ES-I3 (cell line): ENCODE measurements around the gene EPB41L3.
"Not testable (repeated sequence)": the region's sequence is repeated elsewhere in the genome, so short reads cannot be mapped to it uniquely, and the experiment has no call there.

Source experiments
- H3K36me3 ChIP-seq: 2 replicates; pipeline ENCODE4 v1.6.1; 2013; ENCODE audit warnings: mild to moderate bottlenecking, low read length, control low read depth, moderate library complexity; ENCODE audit not compliant: insufficient read depth
- H3K4me1 ChIP-seq: 2 replicates; pipeline ENCODE4 v1.6.1; 2013; ENCODE audit warnings: mild to moderate bottlenecking, control low read depth, low read length; ENCODE audit not compliant: insufficient read depth
- H3K9ac ChIP-seq: 2 replicates; pipeline ENCODE4 v1.6.1; 2013; ENCODE audit warnings: low read depth, mild to moderate bottlenecking, low read length, moderate library complexity
- H3K9me3 ChIP-seq: 2 replicates; pipeline ENCODE4 v1.6.1; 2013; ENCODE audit warnings: mild to moderate bottlenecking, low read length, moderate library complexity; ENCODE audit not compliant: control insufficient read depth, insufficient read depth

The EPB41L3 gene

DNA sequence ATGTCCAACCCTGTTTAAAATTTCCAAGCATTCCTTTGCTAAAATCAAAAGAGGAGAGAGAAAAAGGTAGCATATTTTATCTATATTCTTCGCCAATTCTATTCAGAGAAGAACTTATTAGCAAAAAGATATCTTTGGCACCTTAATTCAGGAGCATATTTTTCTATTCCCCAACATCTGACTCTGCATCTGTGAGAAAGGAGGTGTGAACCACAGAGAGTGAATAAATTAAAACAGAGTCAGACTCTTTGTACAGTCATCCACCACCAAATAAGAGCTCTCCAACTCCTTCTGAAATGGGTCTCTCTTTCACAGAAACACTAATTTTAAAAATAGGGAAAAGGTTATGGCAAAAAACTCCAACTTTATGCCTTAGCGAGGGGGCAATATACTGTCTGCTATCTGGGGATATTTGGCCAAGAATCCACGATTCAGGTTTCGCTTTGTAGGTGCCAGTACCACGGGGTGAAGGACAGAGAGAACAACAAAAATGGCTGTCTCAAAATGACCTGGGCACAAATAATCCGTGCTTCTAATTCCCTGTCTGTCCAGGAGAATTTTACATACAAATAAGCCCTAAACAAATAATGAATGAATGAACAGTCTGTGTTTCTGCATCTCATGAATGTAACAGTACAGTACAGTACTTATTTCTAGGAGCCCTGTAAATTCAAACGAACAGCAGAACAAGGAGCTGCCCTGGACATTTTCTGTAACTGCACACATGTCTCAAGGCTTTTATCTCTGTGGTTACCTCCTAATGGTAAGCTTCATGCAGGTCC, 43.4 kb downstream of the EPB41L3 start:
- no peak overlapping the region for H3K9ac ChIP-seq
- no peaks in the 10 kb centered on the region for H3K9me3 ChIP-seq
- no peaks in the 10 kb centered on the region for H3K4me1 ChIP-seq
- H3K36me3 ChIP-seq: no peaks in the 10 kb centered on the region

DNA sequence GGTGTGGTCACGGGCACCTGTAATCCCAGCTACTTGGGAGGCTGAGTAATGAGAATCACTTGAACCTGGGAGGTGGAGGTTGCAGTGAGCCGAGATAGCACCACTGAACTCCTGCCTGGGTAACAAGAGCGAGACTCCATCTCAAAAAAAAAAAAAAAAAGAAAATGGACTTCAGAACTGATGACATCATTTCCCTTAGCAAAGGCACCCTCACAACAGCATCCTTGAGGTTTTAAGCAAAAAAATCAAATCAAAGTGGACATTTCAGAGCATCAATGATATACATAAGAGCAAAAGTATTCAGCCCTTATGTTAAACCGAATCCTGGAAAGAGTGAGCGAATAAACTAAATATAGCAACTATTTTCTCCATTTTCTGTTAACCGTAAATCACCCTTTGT, 45.3 kb downstream of the EPB41L3 start:
- Histone ChIP-seq H3K4me1 (no peaks in the 10 kb centered on the region), H3K9ac (no peak overlapping the region), H3K36me3 (no peaks in the 10 kb centered on the region), H3K9me3 (no peaks in the 10 kb centered on the region)

DNA sequence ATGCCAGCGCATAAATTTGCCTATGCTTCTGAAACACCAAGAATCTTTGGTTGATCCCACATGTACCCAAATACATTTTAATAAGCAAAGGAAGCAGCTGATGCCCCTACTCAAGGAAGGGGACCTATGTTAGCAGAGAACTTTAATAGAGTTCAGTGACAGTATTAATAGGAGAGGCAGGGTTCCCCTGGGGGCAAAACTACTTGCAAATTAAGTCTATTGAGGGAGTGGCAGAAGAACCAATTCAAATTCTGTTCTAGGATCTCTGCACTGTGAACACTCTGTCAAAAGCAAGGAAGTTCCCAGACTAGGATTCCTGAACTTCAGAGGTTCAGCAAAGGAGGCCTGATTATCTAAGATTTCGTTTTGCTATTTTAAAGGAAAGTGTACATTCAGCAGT, 47.5 kb downstream of the EPB41L3 start:
- H3K9ac ChIP-seq: no peak overlapping the region

DNA sequence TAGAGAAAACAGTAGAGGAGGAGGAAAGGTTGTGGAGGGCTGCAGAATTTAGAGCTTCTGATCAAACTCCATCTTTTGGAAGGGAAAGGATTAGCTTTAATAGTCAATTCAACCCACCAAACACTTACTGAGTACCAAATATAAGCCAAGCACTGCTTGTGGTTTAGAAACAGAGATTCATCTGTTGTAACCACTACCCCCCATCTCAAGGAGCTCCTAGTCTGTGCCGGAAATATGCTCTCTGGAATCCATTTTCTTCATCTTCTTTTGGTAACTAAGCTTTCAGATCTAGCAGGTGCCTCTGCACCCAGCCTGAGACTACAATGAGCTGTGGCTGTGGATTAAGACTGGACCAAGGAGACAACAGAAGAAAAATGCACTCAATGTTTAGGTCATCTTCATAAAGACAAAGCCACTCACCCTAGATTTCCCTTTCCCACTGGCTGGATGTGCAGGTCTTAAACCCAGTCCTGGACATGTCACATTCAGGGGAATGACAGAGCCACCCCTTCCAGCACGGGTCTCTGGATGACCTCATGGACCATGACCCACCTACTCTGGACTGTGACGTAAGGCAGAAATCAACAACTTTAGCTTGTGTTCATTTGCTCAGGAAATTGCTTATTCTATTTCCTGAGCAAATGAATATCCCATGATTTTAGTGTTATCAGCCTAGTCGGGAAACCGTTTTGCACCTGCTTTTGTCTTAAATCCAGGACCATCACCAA, 52.9 kb downstream of the EPB41L3 start:
- Histone ChIP-seq H3K9me3 (no peaks in the 10 kb centered on the region), H3K36me3 (no peaks in the 10 kb centered on the region), H3K9ac (no peak overlapping the region), H3K4me1 (no peaks in the 10 kb centered on the region)

More for the DNA sequence above, 47.5 kb downstream of the EPB41L3 start:
- H3K4me1 ChIP-seq: no peaks in the 10 kb centered on the region
- no peaks in the 10 kb centered on the region for H3K9me3 ChIP-seq
- H3K36me3 ChIP-seq: no peaks in the 10 kb centered on the region

DNA sequence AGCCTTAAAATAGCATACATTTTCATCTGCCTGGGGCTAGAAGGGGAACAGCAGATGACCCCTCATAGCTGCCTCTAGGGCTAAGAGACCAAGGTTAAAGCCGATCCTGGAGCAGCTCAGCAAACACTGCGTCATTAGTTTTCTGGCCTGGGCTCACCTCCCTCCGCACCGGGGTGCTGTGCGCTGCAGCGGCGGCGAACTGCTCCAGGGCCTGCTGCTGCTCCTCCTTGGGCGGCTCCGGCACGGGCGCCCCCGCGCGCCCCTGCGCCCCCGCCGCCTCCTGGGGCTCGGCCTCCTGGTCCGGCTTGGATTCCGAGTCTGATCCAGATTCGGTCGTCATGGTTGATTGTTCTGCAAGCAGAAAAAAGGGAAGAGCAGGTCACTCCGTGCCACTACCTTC, 55.0 kb downstream of the EPB41L3 start:
- H3K4me1 ChIP-seq: no peaks in the 10 kb centered on the region
- no peak overlapping the region for H3K9ac ChIP-seq
- H3K9me3 ChIP-seq: no peaks in the 10 kb centered on the region
- H3K36me3 ChIP-seq: no peaks in the 10 kb centered on the region

DNA sequence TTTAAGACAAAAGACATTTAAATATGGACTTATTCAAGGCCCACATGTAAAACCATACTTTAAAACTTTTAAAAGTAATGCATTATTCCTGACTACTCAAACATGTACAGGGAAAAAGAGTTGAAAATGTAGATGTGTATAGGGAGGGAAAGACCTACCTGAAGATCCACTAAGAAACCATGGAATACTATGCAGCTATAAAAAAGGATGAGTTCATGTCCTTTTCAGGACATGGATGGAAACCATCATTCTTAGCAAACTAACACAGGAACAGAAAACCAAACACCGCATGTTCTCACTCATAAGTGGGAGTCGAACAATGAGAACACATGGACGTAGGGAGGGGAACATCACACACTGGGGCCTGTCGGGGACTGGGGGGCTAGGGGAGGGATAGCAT, 55.8 kb downstream of the EPB41L3 start:
- H3K9ac ChIP-seq, H3K4me1 ChIP-seq, H3K9me3 ChIP-seq, H3K36me3 ChIP-seq: not testable (repeated sequence)

DNA sequence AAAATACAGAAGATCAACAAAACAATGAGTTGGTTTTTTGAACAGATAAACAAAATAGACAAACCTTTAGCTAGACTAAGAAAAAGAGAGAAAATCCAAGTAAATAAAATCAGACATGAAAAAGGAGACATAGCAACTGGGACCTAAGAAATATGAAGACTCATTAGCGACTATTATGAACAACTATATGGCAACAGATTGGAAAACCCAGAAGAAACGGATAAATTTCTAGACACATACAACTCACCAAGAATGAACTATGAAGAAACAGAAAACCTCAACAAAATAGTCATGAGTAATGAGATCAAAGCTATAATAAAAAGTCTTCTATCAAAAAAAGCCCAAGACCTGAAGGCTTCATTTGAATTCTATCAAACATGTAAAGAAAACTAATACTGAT, 59.3 kb downstream of the EPB41L3 start:
- no peak overlapping the region for H3K9ac ChIP-seq
- peaks cover 3% of the 10 kb centered on the region; the same call in 1 of the 2 replicates for H3K4me1 ChIP-seq
- H3K9me3 ChIP-seq: no peaks in the 10 kb centered on the region
- H3K36me3 ChIP-seq: no peaks in the 10 kb centered on the region

DNA sequence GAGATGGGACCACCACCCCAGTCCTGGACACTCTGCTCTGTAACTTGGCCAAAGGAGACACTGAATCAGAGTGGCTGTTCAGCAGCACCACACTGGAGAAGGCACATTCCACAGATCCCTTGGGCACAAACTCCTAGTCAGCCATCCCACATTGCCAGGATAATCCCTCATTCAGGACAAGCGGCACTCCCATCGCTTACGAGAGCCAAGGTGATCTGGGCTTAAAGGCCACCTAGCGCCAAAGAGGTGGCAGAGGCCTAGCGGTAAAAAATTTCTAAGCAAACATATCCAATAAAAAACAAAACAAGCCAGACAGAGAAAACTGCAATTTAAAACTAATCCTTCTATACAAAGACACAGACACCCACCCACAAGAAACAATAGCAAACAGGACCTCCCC, 62.2 kb downstream of the EPB41L3 start:
- Histone ChIP-seq H3K9me3 (no peaks in the 10 kb centered on the region), H3K4me1 (peaks cover 11% of the 10 kb centered on the region; the same call in 1 of the 2 replicates), H3K36me3 (no peaks in the 10 kb centered on the region), H3K9ac (no peak overlapping the region)

DNA sequence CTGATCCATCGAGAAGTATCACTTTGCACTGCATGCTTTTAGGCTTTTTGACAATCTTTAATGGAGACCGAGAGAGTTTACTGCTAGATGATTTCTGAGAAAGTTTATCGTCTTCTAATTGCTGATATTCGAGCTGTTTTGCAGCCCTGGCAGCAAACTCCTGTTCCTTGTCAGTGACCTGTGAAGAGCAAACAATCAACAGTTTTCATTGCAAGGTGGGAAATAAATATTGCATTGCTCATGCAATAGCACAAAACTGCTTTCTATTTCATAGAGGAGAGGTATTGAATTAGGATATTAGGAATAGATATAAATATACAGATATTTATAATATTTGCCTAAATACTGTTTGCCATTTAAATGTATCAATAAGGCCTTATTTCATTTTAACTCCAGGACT, 65.5 kb downstream of the EPB41L3 start:
- no peaks in the 10 kb centered on the region for H3K9me3 ChIP-seq
- H3K36me3 ChIP-seq: no peaks in the 10 kb centered on the region
- peaks cover 11% of the 10 kb centered on the region; the same call in 1 of the 2 replicates for H3K4me1 ChIP-seq
- H3K9ac ChIP-seq: no peak overlapping the region

DNA sequence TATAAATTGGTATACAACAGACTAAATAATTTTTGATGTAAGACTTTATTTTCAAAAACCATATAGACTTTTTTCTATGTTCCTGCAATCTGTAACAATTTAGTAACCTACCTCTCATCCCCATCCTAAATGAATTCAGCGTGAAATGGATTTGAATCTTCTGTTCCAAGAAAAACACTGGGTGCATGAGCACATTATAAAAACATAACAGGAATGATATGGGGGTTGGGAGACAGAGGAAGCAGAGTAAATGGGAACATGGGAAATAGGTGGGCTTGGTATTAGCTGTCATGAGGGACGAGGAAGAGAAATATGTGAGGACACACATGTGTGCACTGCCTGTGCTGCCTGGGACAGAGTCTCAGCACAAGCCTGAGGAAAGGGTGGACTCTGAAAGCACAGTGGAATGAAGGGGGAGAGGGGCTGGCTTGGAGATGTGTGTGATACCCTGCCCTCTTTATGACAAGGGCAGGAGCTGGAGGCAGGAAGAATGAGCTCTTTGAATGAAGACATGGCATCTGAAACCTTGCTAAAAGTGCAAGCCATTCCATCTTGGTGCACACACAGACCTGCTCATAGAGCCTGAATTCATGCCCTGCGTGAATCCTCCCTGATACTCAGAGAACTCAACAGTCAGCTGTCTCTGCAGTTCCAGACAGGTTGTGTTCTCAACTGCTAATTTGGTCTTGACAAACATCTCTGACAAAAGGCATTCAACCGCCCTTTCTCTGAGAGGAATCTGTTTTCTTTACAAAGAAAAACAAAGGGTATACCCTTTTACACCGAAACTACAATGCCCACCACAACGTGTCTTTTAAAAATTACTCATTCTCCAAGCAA, 66.6 kb downstream of the EPB41L3 start:
- Histone ChIP-seq H3K4me1 (peaks cover 11% of the 10 kb centered on the region; the same call in 1 of the 2 replicates), H3K9me3 (no peaks in the 10 kb centered on the region)

DNA sequence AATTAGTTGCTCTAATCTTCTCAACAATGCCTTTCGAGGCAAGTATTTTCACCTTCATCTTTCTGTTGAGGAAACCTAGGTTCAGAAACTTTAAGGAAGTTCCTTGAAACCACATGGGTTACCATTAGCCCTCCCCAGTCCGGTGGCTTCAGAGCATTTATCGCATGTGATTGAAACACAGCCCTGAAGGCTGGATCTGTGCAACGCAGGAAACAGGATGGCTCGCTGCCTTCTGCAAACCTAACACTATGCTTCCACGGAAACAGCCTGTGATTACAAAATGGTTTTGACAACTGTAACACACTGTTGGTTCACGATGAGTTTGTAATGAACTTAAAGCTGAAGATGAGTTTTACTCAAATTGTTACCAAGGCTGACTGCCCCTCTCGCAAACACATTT, 68.5 kb downstream of the EPB41L3 start:
- Histone ChIP-seq H3K9me3 (no peaks in the 10 kb centered on the region), H3K9ac (no peak overlapping the region), H3K36me3 (no peaks in the 10 kb centered on the region), H3K4me1 (peaks cover 11% of the 10 kb centered on the region; the same call in 1 of the 2 replicates)

More for the DNA sequence above, 66.6 kb downstream of the EPB41L3 start:
- H3K36me3 ChIP-seq: no peaks in the 10 kb centered on the region
- no peak overlapping the region for H3K9ac ChIP-seq

DNA sequence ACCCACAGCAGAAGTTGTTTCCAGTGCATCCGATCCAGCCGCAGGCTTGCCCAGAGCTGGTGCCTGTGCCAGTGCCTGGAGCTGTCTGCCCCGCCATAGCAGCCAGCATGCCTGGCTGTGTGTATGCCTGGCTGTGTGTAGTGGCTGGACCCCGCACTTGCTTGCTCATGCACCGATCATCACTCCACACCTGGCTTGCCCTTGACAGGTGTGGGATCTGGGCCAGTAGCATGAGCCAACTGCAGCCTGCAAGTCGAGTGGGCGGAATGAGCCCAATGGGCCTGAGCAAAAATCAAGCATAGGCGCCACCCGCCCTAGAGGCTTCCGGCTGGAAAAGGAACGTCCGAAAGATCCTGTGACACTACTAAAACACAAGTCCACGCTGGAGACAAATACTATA, 74.5 kb downstream of the EPB41L3 start:
- Histone ChIP-seq H3K9me3 (no peaks in the 10 kb centered on the region), H3K9ac (no peak overlapping the region), H3K4me1 (no peaks in the 10 kb centered on the region), H3K36me3 (no peaks in the 10 kb centered on the region)

DNA sequence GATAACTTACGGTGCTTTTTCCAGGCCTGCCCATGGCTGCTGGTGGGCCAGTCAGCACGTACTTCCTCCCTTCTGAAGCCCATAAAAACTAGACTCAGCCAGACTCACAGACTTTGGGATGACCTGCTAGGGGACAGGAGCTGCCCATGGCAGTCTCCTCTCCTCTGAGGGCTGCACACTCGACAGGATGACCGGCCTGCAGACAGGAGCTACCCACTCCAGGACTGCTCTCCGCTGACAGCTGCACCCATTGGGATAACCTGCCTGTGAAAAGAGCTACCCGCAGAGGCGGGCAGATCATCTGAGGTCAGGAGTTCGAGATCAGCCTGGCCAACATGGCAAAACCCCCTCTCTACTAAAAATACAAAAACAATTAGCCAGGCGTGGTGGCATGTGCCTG, 75.4 kb downstream of the EPB41L3 start:
- Histone ChIP-seq H3K9me3 (no peaks in the 10 kb centered on the region), H3K4me1 (no peaks in the 10 kb centered on the region), H3K36me3 (no peaks in the 10 kb centered on the region), H3K9ac (no peak overlapping the region)

DNA sequence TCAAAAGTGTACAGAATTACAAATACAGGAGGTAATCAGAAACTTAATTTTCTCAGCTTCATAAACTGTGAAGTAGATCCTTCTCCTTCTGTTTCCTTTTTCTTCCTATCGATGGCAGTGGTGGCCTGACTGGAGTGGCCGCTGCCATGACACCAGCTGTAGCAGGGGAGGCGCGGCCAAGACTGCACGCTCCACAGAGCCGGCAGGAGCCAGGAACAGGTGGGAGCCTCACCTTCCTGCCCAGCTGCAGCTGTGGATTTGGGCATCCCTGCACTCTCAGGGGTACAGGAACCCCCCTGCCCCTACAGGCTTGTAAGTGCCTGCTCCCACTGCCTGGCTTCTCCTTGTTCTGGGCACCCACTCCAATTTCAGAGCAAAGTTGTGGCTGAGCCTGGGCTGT, 76.1 kb downstream of the EPB41L3 start:
- H3K4me1 ChIP-seq: no peaks in the 10 kb centered on the region
- no peaks in the 10 kb centered on the region for H3K36me3 ChIP-seq
- no peaks in the 10 kb centered on the region for H3K9me3 ChIP-seq
- no peak overlapping the region for H3K9ac ChIP-seq
